Coronary artery (tissue), 2 donors: ENCODE measurements around the gene ATF7IP2.

ENCODE experiments used
- DNase-seq: peaks from one replicate; pipeline ENCODE4 v3.0.0-alpha.2; 2017; ENCODE audit warnings: low spot score
- H3K27ac ChIP-seq, 2 donors: fragments of 200-600 bp; sonication (generic); one replicate each; pipeline ENCODE4 v1.5.1; 2016 to 2019
- H3K4me3 ChIP-seq: fragments of 200-600 bp; sonication (generic); 2 replicates; pipeline ENCODE4 v1.5.1; 2016; ENCODE audit warnings: mild to moderate bottlenecking, moderate library complexity
- TF ChIP-seq, protein P1 (sequence below): fragments of 200-600 bp; sonication (generic); IDR thresholded peaks from one replicate; pipeline ENCODE4 v1.5.1; 2019; ENCODE audit warnings: antibody characterized with exemption

The ATF7IP2 gene

DNA sequence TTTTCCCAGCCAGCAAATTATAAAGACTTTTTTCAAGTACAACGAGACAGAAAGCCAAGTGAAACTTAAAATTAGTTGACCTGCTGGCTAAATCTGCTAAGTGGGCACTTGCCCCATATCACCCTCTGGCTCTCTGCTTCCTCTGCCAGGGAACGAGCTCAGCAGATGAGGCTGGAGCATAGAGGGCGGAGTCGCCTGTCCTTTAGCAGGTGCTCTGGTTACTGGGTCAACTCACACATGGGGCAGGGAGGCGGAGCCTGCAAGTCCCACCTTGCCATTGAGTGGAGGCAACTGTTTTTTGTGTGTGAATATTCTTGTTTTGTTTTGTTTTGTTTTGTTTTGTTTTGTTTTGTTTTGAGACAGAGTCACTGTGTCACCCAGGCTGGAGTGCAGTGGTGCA lies 132.0 kb downstream of the ATF7IP2 start:
- TF ChIP-seq, protein P1, sequence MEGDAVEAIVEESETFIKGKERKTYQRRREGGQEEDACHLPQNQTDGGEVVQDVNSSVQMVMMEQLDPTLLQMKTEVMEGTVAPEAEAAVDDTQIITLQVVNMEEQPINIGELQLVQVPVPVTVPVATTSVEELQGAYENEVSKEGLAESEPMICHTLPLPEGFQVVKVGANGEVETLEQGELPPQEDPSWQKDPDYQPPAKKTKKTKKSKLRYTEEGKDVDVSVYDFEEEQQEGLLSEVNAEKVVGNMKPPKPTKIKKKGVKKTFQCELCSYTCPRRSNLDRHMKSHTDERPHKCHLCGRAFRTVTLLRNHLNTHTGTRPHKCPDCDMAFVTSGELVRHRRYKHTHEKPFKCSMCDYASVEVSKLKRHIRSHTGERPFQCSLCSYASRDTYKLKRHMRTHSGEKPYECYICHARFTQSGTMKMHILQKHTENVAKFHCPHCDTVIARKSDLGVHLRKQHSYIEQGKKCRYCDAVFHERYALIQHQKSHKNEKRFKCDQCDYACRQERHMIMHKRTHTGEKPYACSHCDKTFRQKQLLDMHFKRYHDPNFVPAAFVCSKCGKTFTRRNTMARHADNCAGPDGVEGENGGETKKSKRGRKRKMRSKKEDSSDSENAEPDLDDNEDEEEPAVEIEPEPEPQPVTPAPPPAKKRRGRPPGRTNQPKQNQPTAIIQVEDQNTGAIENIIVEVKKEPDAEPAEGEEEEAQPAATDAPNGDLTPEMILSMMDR = no peak
- Histone ChIP-seq H3K27ac (no peak overlapping the region), H3K4me3 (no peak overlapping the region)
- DNase-seq = no peak

DNA sequence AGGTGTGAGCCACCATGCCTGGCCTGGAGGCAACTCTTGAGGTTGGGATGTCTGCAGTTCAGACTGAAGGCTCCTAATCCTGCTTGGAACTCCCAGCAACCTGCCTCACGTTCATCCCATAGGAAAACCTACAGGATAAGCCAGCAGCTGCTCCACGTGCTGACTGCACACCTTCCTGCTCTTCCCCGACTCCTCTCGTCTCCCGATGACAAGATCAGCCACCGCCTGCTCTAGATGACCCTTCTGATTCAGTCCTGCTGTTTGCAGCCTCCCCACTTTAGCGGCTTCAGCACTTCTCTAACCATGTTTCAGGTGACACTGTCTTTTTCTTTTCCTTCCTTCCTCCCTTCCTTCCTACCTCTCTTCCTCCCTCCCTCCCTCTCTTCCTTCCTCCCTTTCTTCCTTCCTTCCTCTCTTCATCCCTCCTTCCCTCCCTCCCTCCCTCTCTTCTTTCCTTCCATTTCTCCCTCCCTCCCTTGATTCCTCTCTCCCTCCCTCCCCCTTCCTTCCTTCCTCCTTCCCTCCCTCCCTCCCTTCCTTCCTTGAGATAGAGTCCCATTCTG lies 132.7 kb downstream of the ATF7IP2 start:
- Histone ChIP-seq H3K27ac (no peak overlapping the region), H3K4me3 (no peak overlapping the region)
- DNase-seq = no peak
- TF ChIP-seq, protein P1 = no peak

DNA sequence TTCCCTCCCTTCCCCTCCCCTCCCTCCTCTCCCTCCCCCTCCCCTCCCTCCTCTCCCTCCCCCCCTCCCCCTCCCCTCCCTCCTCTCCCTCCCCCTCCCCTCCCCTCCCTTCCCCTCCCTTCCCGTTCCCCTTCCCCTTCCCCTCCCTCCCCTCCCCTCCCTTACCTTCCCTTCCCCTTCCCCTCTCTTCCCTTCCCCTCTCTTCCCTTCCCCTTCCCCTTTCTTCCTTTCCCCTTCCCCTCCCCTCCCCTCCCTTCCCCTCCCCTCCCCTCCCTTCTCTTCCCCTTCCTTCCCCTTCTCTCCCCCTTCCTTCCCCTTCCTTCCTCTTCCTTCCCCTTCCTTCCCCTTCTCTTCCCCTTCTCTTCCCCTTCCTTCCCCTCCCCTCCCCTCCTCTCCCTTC lies 133.4 kb downstream of the ATF7IP2 start:
- Histone ChIP-seq H3K4me3 (no peak overlapping the region), H3K27ac (no peak overlapping the region)
- DNase-seq = no peak
- TF ChIP-seq, protein P1 = no peak

DNA sequence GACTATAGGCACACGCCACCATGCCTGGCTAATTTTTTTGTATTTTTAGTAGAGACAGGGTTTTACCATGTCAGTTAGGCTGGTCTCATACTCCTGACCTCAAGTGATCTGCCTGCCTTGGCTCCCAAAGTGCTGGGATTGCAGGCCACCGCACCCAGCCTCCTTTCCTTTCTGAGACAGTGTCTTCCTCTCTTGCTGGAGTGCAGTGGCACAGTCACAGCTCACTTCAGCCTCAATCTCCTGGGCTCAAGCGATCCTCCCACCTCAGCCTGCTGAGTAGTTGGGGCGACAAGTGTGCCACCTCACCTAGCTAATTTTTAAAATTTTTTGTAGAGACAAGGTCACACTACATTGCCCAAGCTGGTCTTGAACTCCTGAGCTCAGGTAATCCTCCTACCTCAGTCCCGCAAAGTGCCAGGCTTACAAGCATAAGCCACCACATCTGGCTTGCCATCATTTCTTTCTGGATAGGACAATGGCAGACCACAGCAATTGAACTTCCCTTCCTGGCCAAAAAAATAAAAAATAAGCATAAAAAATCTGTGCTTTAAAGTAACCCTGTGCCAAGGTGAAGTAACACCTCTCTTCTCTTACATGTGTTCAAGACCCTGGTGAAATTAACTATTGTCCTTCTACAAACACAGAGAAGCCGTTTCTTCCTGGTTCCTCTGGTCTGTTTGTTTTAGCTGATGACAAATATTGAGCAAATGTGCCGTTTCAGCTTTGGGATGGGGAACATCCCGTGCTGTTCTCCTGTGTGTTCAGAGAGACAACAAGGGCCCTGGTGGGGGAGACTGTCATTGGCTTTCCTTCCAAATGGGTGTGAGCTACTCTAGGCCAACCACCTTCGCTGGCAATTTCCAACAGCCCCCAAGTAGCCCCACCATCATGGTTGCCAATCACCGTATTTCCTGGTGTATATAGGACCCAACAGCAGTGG lies 134.3 kb downstream of the ATF7IP2 start:
- TF ChIP-seq, protein P1 = no peak
- H3K4me3 ChIP-seq = no peak overlapping the region
- DNase-seq = no peak
- H3K27ac ChIP-seq = no peak overlapping the region

DNA sequence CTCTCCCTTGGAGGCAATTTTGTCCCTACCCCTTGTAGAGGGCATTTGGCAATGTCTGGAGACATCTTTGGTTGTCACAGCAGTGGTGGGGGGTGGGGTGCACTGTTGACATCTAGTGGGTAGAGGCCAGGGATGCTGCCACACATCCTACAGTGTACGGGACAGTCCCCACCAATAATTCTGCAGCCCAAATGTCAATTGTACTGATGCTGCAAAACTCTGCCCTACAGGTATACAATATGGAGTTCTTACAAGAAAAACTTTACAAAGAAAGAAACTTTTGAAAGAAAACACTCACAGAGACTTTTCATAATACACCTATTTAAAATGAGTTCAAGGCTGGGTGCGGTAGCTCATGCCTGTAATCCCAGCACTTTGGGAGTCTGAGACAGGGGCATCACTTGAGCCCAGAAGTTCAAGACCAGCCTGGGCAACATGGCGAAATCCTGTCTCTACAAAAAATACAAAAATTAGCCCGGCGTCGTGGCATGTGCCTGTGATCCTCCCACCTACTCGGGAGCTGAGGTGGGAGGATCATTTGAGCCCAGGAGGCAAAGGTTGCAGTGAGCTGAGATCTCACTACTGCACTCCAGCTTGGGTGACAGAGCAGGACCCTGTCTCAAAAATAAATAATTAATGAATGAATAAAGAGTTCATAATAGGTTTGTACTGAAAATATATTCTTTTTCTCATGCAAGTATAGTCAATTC lies 135.2 kb downstream of the ATF7IP2 start:
- H3K4me3 ChIP-seq = no peak overlapping the region
- H3K27ac ChIP-seq = no peak overlapping the region
- TF ChIP-seq, protein P1 = no peak
- no peak for DNase-seq

DNA sequence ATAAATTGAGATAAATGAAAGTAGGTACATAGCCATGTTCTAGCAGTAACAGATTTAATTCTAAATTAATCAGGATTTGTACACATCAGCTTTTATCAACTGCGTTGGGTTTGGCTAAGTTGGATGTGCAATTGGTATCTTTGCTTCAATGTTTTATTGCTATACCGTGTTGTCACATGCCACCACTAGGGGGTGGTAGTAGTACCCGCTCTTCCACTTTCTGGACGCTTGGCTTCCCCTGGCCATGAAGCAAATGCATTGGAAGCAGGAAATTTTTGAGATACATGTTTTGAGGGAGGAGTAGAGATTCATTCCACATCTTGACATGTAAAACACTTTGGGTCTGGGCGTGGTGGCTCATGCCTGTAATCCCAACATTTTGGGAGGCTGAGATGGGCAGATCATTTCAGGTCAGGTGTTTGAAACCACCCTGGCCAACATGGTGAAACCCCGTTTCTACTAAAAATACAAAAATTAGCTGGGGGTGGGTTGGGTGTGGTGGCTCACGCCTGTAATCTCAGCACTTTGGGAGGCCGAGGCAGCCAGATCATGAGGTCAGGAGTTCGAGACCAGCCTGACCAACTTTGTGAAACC lies 135.9 kb downstream of the ATF7IP2 start:
- H3K4me3 ChIP-seq = no peak overlapping the region
- TF ChIP-seq, protein P1 = peak; percentile 49
- no peak for DNase-seq
- H3K27ac ChIP-seq = no peak overlapping the region
